Measurements from ENCODE around the gene ISG15.

The ISG15 gene

GRCh38 chr1:971751-972506 is 41.4 kb upstream of the ISG15 start:
- H3K4me3 ChIP-seq (replicated peaks; ENCODE audit: low read depth, low read length): no peak overlapping the region
- no peak for TF ChIP-seq CTCF (IDR thresholded peaks at IDR 0.05; ENCODE audit: low read length, missing control alignments)
- no peak for DNase-seq (ENCODE audit: low read depth)

GRCh38 chr1:972726-973458 is 40.4 kb upstream of the ISG15 start:
- no peak for TF ChIP-seq CTCF (IDR thresholded peaks at IDR 0.05; ENCODE audit: low read length, missing control alignments)
- no peak overlapping the region for H3K4me3 ChIP-seq (replicated peaks; ENCODE audit: low read depth, low read length)
- DNase-seq (ENCODE audit: low read depth): no peak

- no peak overlapping the region for H3K4me3 ChIP-seq (replicated peaks; ENCODE audit: low read depth, low read length)
- TF ChIP-seq CTCF (IDR thresholded peaks at IDR 0.05; ENCODE audit: low read length, missing control alignments): no peak
- no peak for DNase-seq (ENCODE audit: low read depth)
Observed at GRCh38 chr1:973459-974292, 39.6 kb upstream of the ISG15 start.

GRCh38 chr1:974293-974640 is 39.0 kb upstream of the ISG15 start:
- no peak overlapping the region for H3K4me3 ChIP-seq (replicated peaks; ENCODE audit: low read depth, low read length)
- DNase-seq (ENCODE audit: low read depth): no peak
- no peak for TF ChIP-seq CTCF (IDR thresholded peaks at IDR 0.05; ENCODE audit: low read length, missing control alignments)

GRCh38 chr1:974687-975328 is 38.5 kb upstream of the ISG15 start:
- no peak for TF ChIP-seq CTCF (IDR thresholded peaks at IDR 0.05; ENCODE audit: low read length, missing control alignments)
- no peak overlapping the region for H3K4me3 ChIP-seq (replicated peaks; ENCODE audit: low read depth, low read length)
- DNase-seq (ENCODE audit: low read depth): no peak

- H3K4me3 ChIP-seq (replicated peaks; ENCODE audit: low read depth, low read length): no peak overlapping the region
- no peak for DNase-seq (ENCODE audit: low read depth)
- TF ChIP-seq CTCF (IDR thresholded peaks at IDR 0.05; ENCODE audit: low read length, missing control alignments): no peak
Observed at GRCh38 chr1:975365-975764, 37.9 kb upstream of the ISG15 start.

Measured in fibroblast of pulmonary artery (primary cell).